K562 treated with DMSO at 1 percent for 12 hours (cell line): ENCODE data around the gene GPR37. TPM values are rescaled to one million over a fixed set of nuclear protein-coding genes. Genes with fewer than 3 reads are reported as not detected.

ENCODE experiments used
- total RNA-seq: library from RNA; unstranded; fragments of 300-600 nt; gene quantifications from 2 replicates; pipeline ENCODE4 v1.2.3, GENCODE V29; 2022; ENCODE audit not compliant: insufficient read depth

Gene GPR37, protein sequence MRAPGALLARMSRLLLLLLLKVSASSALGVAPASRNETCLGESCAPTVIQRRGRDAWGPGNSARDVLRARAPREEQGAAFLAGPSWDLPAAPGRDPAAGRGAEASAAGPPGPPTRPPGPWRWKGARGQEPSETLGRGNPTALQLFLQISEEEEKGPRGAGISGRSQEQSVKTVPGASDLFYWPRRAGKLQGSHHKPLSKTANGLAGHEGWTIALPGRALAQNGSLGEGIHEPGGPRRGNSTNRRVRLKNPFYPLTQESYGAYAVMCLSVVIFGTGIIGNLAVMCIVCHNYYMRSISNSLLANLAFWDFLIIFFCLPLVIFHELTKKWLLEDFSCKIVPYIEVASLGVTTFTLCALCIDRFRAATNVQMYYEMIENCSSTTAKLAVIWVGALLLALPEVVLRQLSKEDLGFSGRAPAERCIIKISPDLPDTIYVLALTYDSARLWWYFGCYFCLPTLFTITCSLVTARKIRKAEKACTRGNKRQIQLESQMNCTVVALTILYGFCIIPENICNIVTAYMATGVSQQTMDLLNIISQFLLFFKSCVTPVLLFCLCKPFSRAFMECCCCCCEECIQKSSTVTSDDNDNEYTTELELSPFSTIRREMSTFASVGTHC
- total RNA-seq = 0.39 TPM in 1 of 2 replicates, not detected in the other

GRCh38 chr7:124765401-124766352, at the start of gene GPR37:
TSS of gene GPR37 (minus strand) at chr7:124765792. CDS start at chr7:124764976, 816 bp downstream.

Other genes with a start within 250 kb of the GPR37 start
- 17.9 and 45.5 TPM in 2 replicates for gene POT1, start 164.0 kb upstream of the GPR37 start, total RNA-seq